ENCODE data around the gene ACTL7B. TPM values are rescaled to one million over a fixed set of nuclear protein-coding genes. Genes with fewer than 3 reads are reported as not detected.
"Not testable (repeated sequence)": the region's sequence is repeated elsewhere in the genome, so short reads cannot be mapped to it uniquely, and the experiment has no call there.

The ACTL7B gene
- total RNA-seq, 3 donors from 2014 or later: 0.16 TPM; not detected in 2

GRCh38 chr9:108854641-108855528 lies 901 bp downstream of the ACTL7B start:
- Histone ChIP-seq H3K4me1 (no peaks in the 10 kb centered on the region), H3K27me3 (no peaks in the 10 kb centered on the region), H3K27ac (no peak overlapping the region), H3K4me3 (no peak overlapping the region), H3K36me3 (no peaks in the 10 kb centered on the region), H3K9me3 (no peaks in the 10 kb centered on the region)
- TF ChIP-seq POLR2A (IDR thresholded peaks at IDR 0.05) (no peak), POLR2AphosphoS5 (IDR thresholded peaks at IDR 0.05) (no peak), CTCF (IDR thresholded peaks at IDR 0.05) (no peak)
- intact Hi-C loops (cut with DNase I; ENCODE audit: low total_unique reads): no loop called here
- no peak for DNase-seq (ENCODE audit: low spot score in 2 of 2)

DNA sequence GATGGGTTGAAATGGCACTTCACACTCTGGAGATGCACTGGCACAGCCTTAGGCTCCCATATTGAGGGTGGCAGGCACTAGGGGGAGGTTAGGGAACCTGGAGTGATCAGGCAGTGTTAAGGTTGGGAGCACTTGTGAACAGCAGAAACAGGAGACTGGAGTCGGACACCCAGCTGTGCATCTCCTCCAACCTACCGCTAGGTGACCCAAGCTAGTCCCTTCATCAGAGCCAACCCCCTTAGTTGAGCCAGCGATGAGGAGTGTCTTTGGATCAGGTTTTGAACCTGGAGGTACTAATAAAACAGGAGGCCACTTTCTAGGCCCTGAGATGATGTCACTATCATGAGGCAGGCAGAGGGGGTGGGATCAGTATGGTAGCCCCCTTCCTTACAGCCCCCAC lies 1.7 kb downstream of the ACTL7B start:
- Histone ChIP-seq H3K4me1 (no peaks in the 10 kb centered on the region), H3K4me3 (no peak overlapping the region), H3K27ac (no peak overlapping the region), H3K9me3 (no peaks in the 10 kb centered on the region), H3K27me3 (no peaks in the 10 kb centered on the region), H3K36me3 (no peaks in the 10 kb centered on the region)
- TF ChIP-seq CTCF (IDR thresholded peaks at IDR 0.05) (no peak), POLR2AphosphoS5 (IDR thresholded peaks at IDR 0.05) (no peak), POLR2A (IDR thresholded peaks at IDR 0.05) (no peak)
- no peak for DNase-seq (ENCODE audit: low spot score in 2 of 2)
- intact Hi-C loops (cut with DNase I; ENCODE audit: low total_unique reads): no loop called here

DNA sequence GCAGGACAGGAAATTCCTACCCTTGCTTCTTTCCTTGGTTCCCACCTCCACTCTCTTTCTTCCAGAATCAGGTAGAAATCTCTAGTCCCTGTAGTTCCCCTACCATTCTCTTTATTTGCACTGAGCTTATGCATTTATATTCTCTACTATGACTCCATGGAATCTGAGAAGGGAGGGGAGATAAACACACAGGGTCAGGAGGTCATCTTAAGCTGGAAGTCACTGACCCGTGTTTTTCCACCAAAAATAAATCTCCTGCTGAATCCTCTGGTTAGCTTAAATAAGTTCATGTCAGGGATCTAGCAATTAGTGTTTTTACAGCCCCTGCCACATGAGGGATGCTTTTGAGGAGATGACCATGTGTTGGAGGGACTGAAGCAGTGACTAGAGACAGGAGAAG lies 3.7 kb downstream of the ACTL7B start:
- no peak for DNase-seq (ENCODE audit: low spot score in 2 of 2)

DNA sequence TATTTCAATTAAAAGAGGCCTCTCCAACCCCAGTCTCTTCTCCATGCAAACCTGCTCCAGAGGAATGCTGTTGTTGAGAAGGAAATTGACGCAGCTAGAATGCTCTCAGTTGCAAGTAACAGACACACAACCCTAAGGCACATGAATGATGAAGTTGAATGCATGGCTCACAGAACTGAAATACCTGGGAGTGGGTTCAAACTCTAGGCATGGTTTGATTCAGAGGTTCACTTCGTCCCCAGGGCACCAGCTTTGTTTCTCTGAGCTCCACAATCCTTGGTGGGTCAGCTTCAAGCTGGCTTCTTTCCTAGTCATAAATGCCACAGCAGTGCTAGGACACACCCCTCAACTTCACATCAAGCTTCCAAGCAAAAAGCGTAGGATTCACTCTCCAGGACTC lies 4.6 kb downstream of the ACTL7B start:
- DNase-seq (ENCODE audit: low spot score in 2 of 2): no peak
- intact Hi-C loops (cut with DNase I; ENCODE audit: low total_unique reads): no loop called here
- H3K27ac ChIP-seq: no peak overlapping the region
- no peaks in the 10 kb centered on the region for H3K9me3 ChIP-seq
- H3K27me3 ChIP-seq: no peaks in the 10 kb centered on the region
- no peaks in the 10 kb centered on the region for H3K4me1 ChIP-seq
- no peak for TF ChIP-seq POLR2AphosphoS5 (IDR thresholded peaks at IDR 0.05)
- TF ChIP-seq POLR2A (IDR thresholded peaks at IDR 0.05): no peak
- no peak for TF ChIP-seq CTCF (IDR thresholded peaks at IDR 0.05)
- H3K4me3 ChIP-seq: no peak overlapping the region
- no peaks in the 10 kb centered on the region for H3K36me3 ChIP-seq

More for the DNA sequence above, 3.7 kb downstream of the ACTL7B start:
- TF ChIP-seq POLR2A (IDR thresholded peaks at IDR 0.05): no peak
- no peak for TF ChIP-seq CTCF (IDR thresholded peaks at IDR 0.05)
- no peak for TF ChIP-seq POLR2AphosphoS5 (IDR thresholded peaks at IDR 0.05)
- Histone ChIP-seq H3K4me1 (no peaks in the 10 kb centered on the region), H3K36me3 (no peaks in the 10 kb centered on the region), H3K4me3 (no peak overlapping the region), H3K27me3 (no peaks in the 10 kb centered on the region), H3K9me3 (no peaks in the 10 kb centered on the region), H3K27ac (no peak overlapping the region)
- intact Hi-C loops (cut with DNase I; ENCODE audit: low total_unique reads): no loop called here

DNA sequence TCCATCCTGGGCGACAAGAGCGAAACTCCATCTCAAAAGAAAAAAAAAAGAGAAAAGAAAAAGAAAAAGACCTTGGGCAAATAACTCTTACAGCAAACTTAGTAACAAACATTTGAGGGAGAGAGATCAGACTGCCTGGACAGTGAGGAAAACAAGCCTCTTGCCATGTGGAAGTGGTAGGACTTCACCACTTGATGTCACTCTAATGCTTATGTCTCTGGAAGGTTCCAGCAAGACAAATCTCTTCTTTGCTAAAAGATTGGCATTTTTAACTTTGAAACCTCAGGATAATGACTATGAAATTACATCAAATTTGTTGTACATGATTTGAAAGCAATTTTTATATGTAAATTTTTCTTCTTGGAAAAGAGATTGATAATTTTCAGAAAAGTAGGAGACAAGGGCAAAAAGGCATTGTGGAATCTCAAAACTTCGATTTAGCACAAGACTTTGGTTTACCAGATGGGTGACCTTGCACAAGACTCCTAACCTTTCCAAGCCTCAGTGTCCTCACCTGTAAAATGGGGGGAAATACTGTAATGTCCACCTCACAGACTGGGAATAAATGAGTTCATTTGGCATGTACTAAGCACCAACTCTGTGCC lies 5.4 kb downstream of the ACTL7B start:
- no peaks in the 10 kb centered on the region for H3K36me3 ChIP-seq
- intact Hi-C loops (cut with DNase I; ENCODE audit: low total_unique reads): no loop called here
- no peak overlapping the region for H3K27ac ChIP-seq
- TF ChIP-seq CTCF (IDR thresholded peaks at IDR 0.05) (no peak), POLR2AphosphoS5 (IDR thresholded peaks at IDR 0.05) (no peak), POLR2A (IDR thresholded peaks at IDR 0.05) (no peak)
- DNase-seq (ENCODE audit: low spot score in 2 of 2): no peak
- H3K4me1 ChIP-seq: no peaks in the 10 kb centered on the region
- no peaks in the 10 kb centered on the region for H3K27me3 ChIP-seq
- no peak overlapping the region for H3K4me3 ChIP-seq
- no peaks in the 10 kb centered on the region for H3K9me3 ChIP-seq

- H3K27me3 ChIP-seq; H3K36me3 ChIP-seq; H3K4me3 ChIP-seq; H3K27ac ChIP-seq; H3K9me3 ChIP-seq; DNase-seq (ENCODE audit: low spot score in 2 of 2); H3K4me1 ChIP-seq; intact Hi-C loops (cut with DNase I; ENCODE audit: low total_unique reads): not testable (repeated sequence)
Measured at GRCh38 chr9:108848296-108848695, 7.5 kb downstream of the ACTL7B start.

Measured in breast epithelium (tissue), 4 donors.